ENCODE results near the gene AFAP1L1.
A peak's percentile ranks its signal among the peaks of the same experiment; 100 is the strongest.

Gene AFAP1L1

GRCh38 chr5:149314571-149315111 is 43.0 kb downstream of the AFAP1L1 start:
- no peak for TF ChIP-seq CTCF (IDR thresholded peaks at IDR 0.05; ENCODE audit: borderline replicate concordance, control extremely low read depth, extremely low read depth, insufficient read depth, missing control alignments)
- DNase-seq (ENCODE audit: low spot score) = no peak
- in situ Hi-C loops (cut with MboI; ENCODE audit: low sequenced_read_pairs, unreplicated experiment) = no loop called here

GRCh38 chr5:149315753-149316152 is 44.1 kb downstream of the AFAP1L1 start:
- DNase-seq (ENCODE audit: low spot score) = no peak
- in situ Hi-C loops (cut with MboI; ENCODE audit: low sequenced_read_pairs, unreplicated experiment) = no loop called here
- no peak for TF ChIP-seq CTCF (IDR thresholded peaks at IDR 0.05; ENCODE audit: borderline replicate concordance, control extremely low read depth, extremely low read depth, insufficient read depth, missing control alignments)

DNA sequence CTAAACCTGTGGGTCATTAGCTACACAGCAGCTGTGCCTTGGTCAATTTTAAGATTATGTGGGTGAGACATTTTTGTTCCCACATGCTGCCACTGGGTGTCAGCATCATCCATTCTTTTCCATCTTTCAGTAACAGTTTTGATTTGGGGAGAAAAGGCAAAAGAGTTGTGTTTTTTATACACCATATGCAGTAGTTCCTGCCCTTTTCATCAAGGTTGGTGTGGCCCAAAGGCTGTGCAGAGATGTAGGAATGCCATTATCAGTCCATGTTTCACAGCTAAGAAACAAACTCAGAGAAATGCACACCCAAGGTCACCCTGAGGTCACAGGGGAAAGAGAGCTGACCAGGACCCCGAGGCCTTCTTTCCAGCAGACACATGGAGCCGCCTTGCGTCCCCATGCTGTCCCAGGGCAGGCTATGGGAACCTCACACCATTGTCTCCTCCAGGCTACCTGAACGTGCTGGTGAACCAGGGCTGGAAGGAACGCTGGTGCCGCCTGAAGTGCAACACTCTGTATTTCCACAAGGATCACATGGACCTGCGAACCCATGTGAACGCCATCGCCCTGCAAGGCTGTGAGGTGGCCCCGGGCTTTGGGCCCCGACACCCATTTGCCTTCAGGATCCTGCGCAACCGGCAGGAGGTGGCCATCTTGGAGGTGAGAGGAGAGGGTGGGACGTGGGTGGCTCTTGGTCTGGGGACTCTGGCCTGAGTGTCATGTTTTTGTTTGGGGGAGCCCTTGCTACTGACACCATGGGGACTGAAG is 45.8 kb downstream of the AFAP1L1 start:
- in situ Hi-C loops (cut with MboI; ENCODE audit: low sequenced_read_pairs, unreplicated experiment) = no loop called here
- peak; percentile 61 for TF ChIP-seq CTCF (IDR thresholded peaks at IDR 0.05; ENCODE audit: borderline replicate concordance, control extremely low read depth, extremely low read depth, insufficient read depth, missing control alignments)
- peak; percentile 83 for DNase-seq (ENCODE audit: low spot score)

DNA sequence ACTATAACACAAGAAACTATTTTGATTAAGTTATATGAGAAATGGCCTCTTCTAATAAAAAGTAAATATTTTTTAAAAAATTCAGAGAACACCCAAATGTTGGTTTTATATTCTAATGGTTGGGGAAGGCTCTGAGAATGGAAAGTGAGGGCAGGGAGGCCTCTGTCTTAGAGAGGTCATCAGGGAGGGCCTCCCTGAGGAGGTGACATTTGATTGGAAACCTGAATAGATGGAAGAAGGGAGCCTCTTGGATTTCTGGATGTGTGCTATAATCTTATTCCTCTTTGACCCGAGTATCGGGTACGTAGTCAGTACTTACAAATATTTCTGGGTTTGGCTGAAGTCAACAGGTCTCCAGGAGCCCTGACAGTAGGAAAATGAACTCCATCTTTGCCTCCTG is 47.5 kb downstream of the AFAP1L1 start:
- no peak for TF ChIP-seq CTCF (IDR thresholded peaks at IDR 0.05; ENCODE audit: borderline replicate concordance, control extremely low read depth, extremely low read depth, insufficient read depth, missing control alignments)
- no peak for DNase-seq (ENCODE audit: low spot score)
- in situ Hi-C loops (cut with MboI; ENCODE audit: low sequenced_read_pairs, unreplicated experiment) = no loop called here

GRCh38 chr5:149320791-149321330 is 49.2 kb downstream of the AFAP1L1 start:
- in situ Hi-C loops (cut with MboI; ENCODE audit: low sequenced_read_pairs, unreplicated experiment) = no loop called here
- TF ChIP-seq CTCF (IDR thresholded peaks at IDR 0.05; ENCODE audit: borderline replicate concordance, control extremely low read depth, extremely low read depth, insufficient read depth, missing control alignments) = no peak
- no peak for DNase-seq (ENCODE audit: low spot score)

DNA sequence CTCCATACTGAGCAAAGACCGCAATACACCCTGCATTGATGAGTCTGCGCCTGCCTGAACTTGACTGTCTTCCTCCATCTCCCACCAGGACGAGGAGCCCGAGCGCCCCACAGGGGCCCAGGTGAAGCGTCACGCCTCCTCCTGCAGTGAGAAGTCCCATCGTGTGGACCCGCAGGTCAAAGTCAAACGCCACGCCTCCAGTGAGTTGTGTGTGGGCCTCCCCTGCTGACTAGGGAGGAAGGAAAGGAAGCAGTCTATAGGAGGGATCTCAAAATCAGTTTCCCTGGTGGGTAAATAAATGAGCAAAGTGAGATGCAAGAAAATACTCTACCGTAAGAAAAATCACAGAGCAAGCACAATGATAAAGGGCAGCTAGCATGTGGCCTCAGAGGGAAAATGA is 50.9 kb downstream of the AFAP1L1 start:
- no peak for TF ChIP-seq CTCF (IDR thresholded peaks at IDR 0.05; ENCODE audit: borderline replicate concordance, control extremely low read depth, extremely low read depth, insufficient read depth, missing control alignments)
- no peak for DNase-seq (ENCODE audit: low spot score)
- in situ Hi-C loops (cut with MboI; ENCODE audit: low sequenced_read_pairs, unreplicated experiment) = no loop called here

Data from GM13976 (cell line).